Thyroid gland (tissue), 4 donors: ENCODE measurements around the gene CDKN2A. TPM values are rescaled to one million over a fixed set of nuclear protein-coding genes. Genes with fewer than 3 reads are reported as not detected.

Source experiments
- DNase-seq, 2 donors: peaks; one replicate each; pipeline ENCODE4 v3.0.0-alpha.2; 2019
- H3K27ac ChIP-seq, 3 donors: fragments of 200-600 bp; sonication (generic); 1 replicate in 2 of 3; 2 replicates in 1 of 3; pipeline ENCODE4 v1.5.1; 2016 to 2019; ENCODE audit warnings: mild to moderate bottlenecking in 1 of 3, moderate library complexity in 1 of 3
- H3K27me3 ChIP-seq: fragments of 200-600 bp; sonication (generic); one replicate; pipeline ENCODE4 v1.5.1; 2019
- H3K36me3 ChIP-seq, 2 donors: fragments of 200-600 bp; sonication (generic); one replicate each; pipeline ENCODE4 v1.5.1; 2016 to 2019
- H3K4me1 ChIP-seq, 2 donors: fragments of 200-600 bp; sonication (generic); one replicate each; pipeline ENCODE4 v1.5.1; 2017 to 2019
- H3K4me3 ChIP-seq, 3 donors: fragments of 200-600 bp; sonication (generic); replicated peaks in 1 of 3; 1 replicate in 2 of 3; 2 replicates in 1 of 3; pipeline ENCODE4 v1.5.1; 2016; ENCODE audit warnings: mild to moderate bottlenecking in 1 of 3
- H3K9me3 ChIP-seq: fragments of 200-600 bp; sonication (generic); one replicate; pipeline ENCODE4 v1.5.1; 2017
- POLR2A ChIP-seq, 2 donors: fragments of 450-650 bp; IDR thresholded peaks; one replicate each; pipeline ENCODE4 v1.6.1; 2017; ENCODE audit warnings: antibody characterized with exemption in 2 of 2, mild to moderate bottlenecking in 2 of 2, moderate library complexity in 1 of 2
- WGBS, 2 donors: methylation state at CpG; one replicate each; pipeline ENCODE4 v1.1.5; 2017; 5-methylcytosine and 5-hydroxymethylcytosine counted together
- intact Hi-C: fragments of 100-400 bp; cut with DNase I; formaldehyde crosslinking; loops from one replicate; pipeline ENCODE4 v1.15.1; 2023
- total RNA-seq, 4 donors: library from RNA; depleted of rRNA; stranded (reverse); fragments of >200 nt; gene quantifications; one replicate each; pipeline ENCODE4 v1.2.3, GENCODE V29; 2016
- TF ChIP-seq, protein P1 (sequence below), 6 experiments: fragments of 200-600 bp in 3 of 6; fragments of 450-650 bp in 3 of 6; sonication (generic) in 3 of 6; IDR thresholded peaks; one replicate each; pipeline ENCODE4 v1.5.1; 2016 to 2019; ENCODE audit warnings: antibody characterized with exemption in 6 of 6, mild to moderate bottlenecking in 2 of 6, inconsistent platforms in 1 of 6, moderate library complexity in 1 of 6

Gene CDKN2A
- total RNA-seq, 4 donors from 2014 or later, result 1.9 to 2.3 (median 2.1) TPM; not detected in 1

DNA sequence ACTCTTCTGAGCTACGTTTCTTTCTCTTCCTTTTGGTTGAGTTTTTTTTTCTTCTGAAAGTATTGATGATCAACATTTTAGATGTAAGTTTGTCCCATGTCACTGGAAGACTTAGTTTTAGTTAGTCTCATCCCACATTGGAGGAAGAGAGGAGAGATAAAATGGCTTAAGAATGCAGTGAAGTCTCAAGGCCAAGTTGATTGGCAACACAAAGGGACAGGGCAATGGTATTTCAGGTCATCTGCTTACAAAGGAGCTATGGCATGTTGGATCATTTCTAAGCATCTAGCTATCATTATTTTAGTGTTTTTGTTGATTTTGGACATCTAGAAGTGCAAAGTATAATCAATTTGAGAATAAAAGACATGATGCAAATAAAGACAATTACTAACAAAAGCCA is 58.6 kb downstream of the CDKN2A start:
- Histone ChIP-seq H3K4me1 (no peaks in the 10 kb centered on the region), H3K27ac (no peak overlapping the region), H3K9me3 (no peaks in the 10 kb centered on the region), H3K27me3 (no peaks in the 10 kb centered on the region), H3K36me3 (no peaks in the 10 kb centered on the region), H3K4me3 (no peak overlapping the region)
- 80 to 83% methylated on average over 1 of the region's 1 CpG for WGBS, 2 donors
- intact Hi-C loops, result no loop called here
- TF ChIP-seq, protein P1, sequence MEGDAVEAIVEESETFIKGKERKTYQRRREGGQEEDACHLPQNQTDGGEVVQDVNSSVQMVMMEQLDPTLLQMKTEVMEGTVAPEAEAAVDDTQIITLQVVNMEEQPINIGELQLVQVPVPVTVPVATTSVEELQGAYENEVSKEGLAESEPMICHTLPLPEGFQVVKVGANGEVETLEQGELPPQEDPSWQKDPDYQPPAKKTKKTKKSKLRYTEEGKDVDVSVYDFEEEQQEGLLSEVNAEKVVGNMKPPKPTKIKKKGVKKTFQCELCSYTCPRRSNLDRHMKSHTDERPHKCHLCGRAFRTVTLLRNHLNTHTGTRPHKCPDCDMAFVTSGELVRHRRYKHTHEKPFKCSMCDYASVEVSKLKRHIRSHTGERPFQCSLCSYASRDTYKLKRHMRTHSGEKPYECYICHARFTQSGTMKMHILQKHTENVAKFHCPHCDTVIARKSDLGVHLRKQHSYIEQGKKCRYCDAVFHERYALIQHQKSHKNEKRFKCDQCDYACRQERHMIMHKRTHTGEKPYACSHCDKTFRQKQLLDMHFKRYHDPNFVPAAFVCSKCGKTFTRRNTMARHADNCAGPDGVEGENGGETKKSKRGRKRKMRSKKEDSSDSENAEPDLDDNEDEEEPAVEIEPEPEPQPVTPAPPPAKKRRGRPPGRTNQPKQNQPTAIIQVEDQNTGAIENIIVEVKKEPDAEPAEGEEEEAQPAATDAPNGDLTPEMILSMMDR (IDR thresholded peaks at IDR 0.05), result no peak
- TF ChIP-seq POLR2A (IDR thresholded peaks at IDR 0.05), result no peak
- DNase-seq, result no peak

DNA sequence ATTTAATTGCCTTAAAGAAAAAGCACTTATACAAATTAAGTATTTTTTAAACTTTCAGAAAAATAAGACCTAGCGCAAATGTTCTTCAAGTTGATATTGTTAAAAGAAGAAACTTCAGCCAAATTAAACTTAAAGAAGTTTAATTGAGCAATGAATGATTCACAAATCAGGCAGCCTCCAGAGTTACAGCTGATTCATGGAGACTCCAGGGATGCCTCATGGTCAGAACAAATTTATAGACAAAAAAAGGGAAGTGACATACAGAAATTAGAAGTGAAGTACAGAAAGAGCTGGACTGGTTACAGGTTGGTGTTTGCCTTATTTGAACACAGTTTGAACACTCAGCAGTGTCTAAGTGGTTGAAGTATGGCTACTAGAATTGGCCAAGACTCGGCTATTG is 60.3 kb downstream of the CDKN2A start:
- Histone ChIP-seq H3K4me3 (no peak overlapping the region), H3K4me1 (no peaks in the 10 kb centered on the region), H3K9me3 (no peaks in the 10 kb centered on the region), H3K27ac (no peak overlapping the region), H3K27me3 (no peaks in the 10 kb centered on the region), H3K36me3 (no peaks in the 10 kb centered on the region)
- WGBS, 2 donors, result 76 to 84% methylated on average over 2 of the region's 2 CpGs
- intact Hi-C loops, result no loop called here
- TF ChIP-seq POLR2A (IDR thresholded peaks at IDR 0.05), result no peak
- TF ChIP-seq, protein P1 (IDR thresholded peaks at IDR 0.05), result no peak
- DNase-seq, result no peak

DNA sequence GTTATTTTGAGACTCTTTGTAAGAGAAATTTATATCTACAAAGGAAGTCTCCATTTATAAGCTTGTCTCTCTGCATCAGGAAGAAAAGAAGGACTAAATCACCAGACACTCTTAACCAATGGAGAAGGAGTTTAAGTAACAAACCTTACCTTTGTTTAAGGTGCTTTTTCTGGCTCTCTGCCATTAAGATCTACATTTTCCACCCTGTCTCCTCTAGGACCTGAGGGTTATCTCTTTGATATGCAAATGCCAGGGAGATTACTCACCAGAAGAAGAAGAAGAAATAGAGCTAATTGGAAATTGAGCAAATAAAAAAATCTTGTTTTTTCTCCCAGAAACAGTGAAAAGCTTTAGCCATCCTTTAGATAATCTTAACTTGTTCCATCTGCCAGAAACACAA is 60.9 kb downstream of the CDKN2A start:
- H3K27ac ChIP-seq, result no peak overlapping the region
- no peak overlapping the region for H3K4me3 ChIP-seq
- H3K4me1 ChIP-seq, result no peaks in the 10 kb centered on the region
- no peak for DNase-seq
- TF ChIP-seq, protein P1 (IDR thresholded peaks at IDR 0.05), result no peak
- no peak for TF ChIP-seq POLR2A (IDR thresholded peaks at IDR 0.05)
- no peaks in the 10 kb centered on the region for H3K36me3 ChIP-seq
- H3K9me3 ChIP-seq, result no peaks in the 10 kb centered on the region
- H3K27me3 ChIP-seq, result no peaks in the 10 kb centered on the region
- intact Hi-C loops, result no loop called here

DNA sequence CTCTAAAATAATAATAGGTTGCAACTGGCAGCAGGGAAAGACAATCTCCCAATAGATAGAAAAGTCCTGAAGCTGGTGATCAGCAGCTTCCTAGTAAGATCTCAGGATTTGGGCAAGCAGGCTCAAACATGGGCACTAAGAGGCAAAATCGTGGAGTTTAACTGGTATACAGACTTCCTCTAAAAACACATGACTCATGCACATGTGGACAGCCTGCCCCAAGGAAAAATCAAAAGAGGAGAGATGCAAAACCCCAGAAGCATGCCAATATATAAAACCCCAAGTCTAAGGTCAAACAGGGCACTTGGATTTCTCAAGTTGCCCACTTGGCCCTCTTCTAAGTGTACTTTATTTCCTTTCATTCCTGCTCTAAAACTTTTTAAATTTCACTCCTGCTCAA is 62.8 kb downstream of the CDKN2A start:
- intact Hi-C loops, result no loop called here
- no peak overlapping the region for H3K27ac ChIP-seq
- TF ChIP-seq, protein P1 (IDR thresholded peaks at IDR 0.05), result no peak
- no peak for TF ChIP-seq POLR2A (IDR thresholded peaks at IDR 0.05)
- no peak overlapping the region for H3K4me3 ChIP-seq
- no peaks in the 10 kb centered on the region for H3K4me1 ChIP-seq
- DNase-seq, result no peak
- WGBS, 2 donors, result 80 to 96% methylated on average over 1 of the region's 1 CpG
- H3K9me3 ChIP-seq, result no peaks in the 10 kb centered on the region
- no peaks in the 10 kb centered on the region for H3K36me3 ChIP-seq
- H3K27me3 ChIP-seq, result no peaks in the 10 kb centered on the region

DNA sequence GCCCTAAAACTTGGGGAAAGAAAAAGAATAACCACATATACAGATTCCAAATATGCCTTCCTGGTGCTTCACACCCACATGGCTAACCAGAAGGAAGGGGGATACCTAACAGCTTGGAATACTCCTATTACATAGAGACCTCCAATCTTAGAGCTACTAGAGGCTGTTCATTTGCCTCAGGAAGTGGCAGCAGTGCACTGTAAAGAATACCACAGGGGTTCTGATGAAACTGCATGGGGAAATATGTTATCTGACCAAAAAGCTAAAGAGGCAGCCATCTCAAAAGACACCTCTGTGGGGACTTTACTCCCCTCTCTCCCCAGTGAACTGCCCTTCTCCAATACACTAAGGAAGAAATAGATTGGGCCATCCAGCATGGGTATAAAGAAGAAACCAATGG is 66.4 kb downstream of the CDKN2A start:
- TF ChIP-seq, protein P1 (IDR thresholded peaks at IDR 0.05), result no peak
- no peak for TF ChIP-seq POLR2A (IDR thresholded peaks at IDR 0.05)
- intact Hi-C loops, result no loop called here
- Histone ChIP-seq H3K27ac (no peak overlapping the region), H3K4me3 (no peak overlapping the region), H3K9me3 (no peaks in the 10 kb centered on the region), H3K4me1 (no peaks in the 10 kb centered on the region), H3K36me3 (no peaks in the 10 kb centered on the region), H3K27me3 (no peaks in the 10 kb centered on the region)
- no peak for DNase-seq
